GM19351 (cell line): ENCODE measurements around the gene COL5A2.

Source experiments
- ATAC-seq: cut with Tn5 transposase; IDR thresholded peaks from one replicate; pipeline ENCODE4 v1.9.1; 2021; ENCODE audit warnings: mild to moderate bottlenecking, moderate library complexity; ENCODE audit not compliant: unreplicated experiment

COL5A2 gene

GRCh38 chr2:189179570-189179950 lies at the start of gene COL5A2:
Gene COL5A2, minus strand, starts transcription at chr2:189179761. Its CDS starts 157 bp downstream, at chr2:189179604.
- ATAC-seq, result no peak

GRCh38 chr2:189226017-189226416 lies 46.5 kb upstream of the COL5A2 start:
- ATAC-seq, result no peak

GRCh38 chr2:189225032-189225431 lies 45.5 kb upstream of the COL5A2 start:
- ATAC-seq, result no peak

DNA sequence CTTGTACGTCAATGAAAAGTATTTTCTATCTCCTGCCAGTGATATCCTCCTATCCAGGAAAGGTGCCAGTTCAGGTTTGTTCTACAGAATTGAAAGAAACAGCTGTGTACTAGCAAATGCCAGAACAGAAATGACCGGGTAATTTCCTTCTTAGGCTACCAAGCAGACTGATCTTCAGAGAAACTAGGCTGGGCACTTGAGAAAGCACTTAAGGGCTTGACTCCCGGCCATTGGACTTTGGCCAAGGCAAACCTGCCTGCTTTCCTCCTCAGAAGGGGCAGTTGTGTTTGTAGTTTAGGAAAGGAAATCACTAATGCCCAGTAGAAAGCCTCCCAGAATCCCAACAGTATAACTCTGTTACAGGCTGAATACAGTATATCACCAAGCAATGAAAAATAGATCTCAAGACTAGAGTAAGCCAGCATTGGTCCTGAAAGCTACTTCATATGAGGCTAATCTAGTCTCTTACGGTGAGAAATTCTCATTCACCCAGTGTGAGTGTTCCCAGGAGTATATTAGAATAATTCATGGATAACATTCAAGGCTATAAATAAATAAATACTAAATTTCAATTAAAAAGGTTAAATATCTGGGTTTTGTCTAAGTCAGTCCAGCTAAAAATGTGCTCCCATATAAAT lies 43.0 kb upstream of the COL5A2 start:
- ATAC-seq, result no peak

DNA sequence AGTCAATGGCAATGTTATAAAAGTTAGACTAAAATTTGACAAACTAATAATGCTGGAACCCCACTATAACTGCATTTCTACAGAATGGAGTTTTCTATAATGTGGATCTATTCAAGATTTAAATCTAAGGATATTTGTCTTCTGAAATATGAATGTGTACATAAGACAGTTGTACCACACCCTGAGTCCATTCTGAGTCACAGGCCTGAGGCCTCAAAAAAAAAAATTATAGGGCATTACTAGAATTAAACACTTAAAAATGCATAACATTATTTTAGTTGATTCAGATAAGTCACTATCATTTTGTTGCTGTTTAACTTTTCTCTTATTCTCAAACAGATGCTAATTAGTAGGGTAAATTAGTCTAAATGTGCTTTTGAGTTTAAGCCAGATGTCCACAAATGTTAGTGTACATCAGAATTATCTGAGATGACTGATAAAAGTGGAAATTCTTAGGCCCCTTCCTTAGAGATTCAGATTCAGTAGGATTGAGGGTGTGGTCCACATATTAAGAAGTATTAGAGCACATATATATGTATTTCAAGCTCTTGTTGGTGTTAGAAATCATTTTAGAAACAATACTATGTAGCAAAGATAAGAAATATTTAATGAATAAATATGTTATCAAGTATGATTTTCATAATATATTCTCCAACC lies 42.4 kb upstream of the COL5A2 start:
- no peak for ATAC-seq

DNA sequence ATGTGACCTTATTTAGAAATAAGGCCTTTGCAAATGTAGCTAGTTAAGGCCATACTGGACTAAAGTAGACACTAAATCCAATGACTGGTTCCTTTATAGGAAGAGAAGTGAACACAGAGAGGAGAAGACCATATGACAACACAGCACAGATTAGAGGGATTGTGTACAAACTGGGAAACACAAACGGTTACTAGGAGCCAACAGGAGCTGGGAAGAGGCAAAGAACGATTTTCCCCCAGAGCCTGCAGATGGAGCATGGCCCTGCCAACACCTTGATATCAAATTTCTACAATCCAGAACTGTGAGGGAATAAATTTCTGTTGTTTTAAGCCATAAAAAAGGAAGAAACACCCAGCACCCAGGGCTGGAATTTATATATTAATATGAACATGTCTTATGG lies 38.7 kb upstream of the COL5A2 start:
- no peak for ATAC-seq

GRCh38 chr2:189217541-189217940 lies 38.0 kb upstream of the COL5A2 start:
- no peak for ATAC-seq

- ATAC-seq, result no peak
These were observed 37.5 kb upstream of the COL5A2 start for GRCh38 chr2:189217051-189217450.

DNA sequence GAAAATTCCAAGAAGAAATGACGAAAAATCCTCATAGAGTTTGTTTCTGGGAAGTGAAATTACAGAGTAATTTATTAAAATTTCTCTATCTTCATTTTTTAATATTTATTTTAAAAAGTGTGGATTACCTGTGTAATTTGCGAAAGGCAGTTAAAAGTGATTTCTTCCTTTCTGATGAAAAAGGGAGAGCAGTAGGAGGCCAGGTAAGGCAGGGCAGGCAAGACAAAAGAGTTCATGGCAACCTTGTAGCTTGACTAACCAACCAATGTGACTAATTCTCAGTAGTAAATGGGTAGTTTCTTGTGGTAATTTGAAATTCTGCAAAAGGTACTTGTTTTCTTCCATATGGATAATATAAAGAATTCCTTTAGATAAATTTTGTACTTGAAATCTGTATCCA lies 34.9 kb upstream of the COL5A2 start:
- no peak for ATAC-seq

GRCh38 chr2:189213250-189213649 lies 33.7 kb upstream of the COL5A2 start:
- no peak for ATAC-seq

- ATAC-seq, result no peak
These were observed 30.9 kb upstream of the COL5A2 start for GRCh38 chr2:189210250-189211087.

GRCh38 chr2:189208254-189208653 lies 28.7 kb upstream of the COL5A2 start:
- ATAC-seq, result no peak

DNA sequence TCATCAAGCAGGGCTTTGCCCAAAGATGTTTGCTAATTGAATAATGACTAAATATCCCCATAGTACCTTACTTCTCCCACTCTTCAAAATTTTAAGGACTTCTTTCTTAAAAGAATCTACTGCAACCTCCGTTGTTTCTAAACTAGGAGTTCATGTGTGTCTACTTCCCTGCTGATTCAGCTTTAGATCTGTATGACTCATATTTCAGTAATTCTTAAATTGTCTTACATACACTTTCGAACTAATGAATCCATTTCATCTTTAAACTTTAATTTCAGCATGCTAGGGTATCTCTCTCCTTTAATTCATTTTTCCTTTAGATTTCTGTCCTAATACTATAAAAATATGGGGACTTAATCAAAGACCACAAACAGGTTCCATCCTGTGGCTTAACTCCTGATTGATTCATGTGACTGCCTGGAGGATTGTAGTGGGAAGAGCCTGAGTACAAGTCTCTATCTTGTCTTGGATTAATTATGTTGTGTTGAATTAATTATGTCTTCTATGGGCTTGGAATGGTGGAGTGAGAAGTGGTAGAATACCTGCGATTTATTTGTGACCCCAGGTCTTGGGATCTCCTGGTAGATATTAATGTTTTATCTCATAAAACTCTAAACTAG lies 24.9 kb upstream of the COL5A2 start:
- no peak for ATAC-seq

DNA sequence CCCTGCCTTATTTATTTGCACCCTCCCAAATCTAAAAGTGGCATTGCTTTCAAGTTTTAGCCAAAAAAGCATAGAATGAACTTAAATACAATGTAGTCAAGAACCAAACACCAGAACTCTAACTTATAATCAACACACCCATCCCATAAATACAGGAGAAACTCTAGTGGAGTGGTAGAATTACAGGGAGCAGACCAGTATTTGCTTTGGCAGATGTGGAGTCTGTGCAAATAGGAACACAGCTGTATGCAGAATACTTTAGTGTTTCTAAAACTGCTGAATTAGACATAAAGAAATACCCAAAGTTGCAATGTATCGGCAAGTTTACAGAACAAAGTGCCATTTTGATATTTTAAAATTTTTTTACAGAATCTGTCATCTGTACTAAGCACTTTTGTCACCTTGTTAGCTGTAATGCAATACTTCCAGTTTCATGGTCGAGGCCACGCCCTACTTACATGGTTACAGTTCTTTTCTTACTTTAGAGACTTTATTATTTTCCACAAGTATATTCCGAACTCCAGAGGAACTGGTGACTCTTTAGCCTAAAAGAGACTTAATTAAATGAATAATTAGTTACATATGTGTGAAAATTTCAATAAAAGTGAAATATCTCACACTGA lies 23.7 kb upstream of the COL5A2 start:
- no peak for ATAC-seq

GRCh38 chr2:189199797-189200196 lies 20.2 kb upstream of the COL5A2 start:
- ATAC-seq, result no peak

DNA sequence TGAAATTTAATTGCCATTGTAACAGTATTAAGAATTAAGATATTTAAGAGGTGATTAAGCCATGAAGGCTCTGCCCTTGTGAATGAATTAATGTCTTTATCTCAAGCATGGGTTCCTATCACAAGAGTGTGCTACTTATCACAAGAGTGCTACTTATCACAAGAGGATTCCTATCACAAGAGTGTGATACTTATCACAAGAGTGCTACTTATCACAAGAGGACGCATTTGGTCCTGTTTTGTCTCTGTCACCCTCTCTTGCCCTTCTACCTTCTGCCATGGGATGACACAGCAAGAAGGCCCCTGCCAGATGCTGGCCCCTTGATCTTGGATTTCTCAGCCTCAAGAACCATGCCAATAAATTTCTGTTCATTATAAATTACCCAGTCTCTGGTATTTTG lies 13.2 kb upstream of the COL5A2 start:
- no peak for ATAC-seq

GRCh38 chr2:189191766-189192165 lies 12.2 kb upstream of the COL5A2 start:
- no peak for ATAC-seq

- no peak for ATAC-seq
These were observed 11.1 kb upstream of the COL5A2 start for GRCh38 chr2:189190685-189191084.

- no peak for ATAC-seq
These were observed 8.7 kb upstream of the COL5A2 start for GRCh38 chr2:189188115-189188805.

- no peak for ATAC-seq
These were observed 3.6 kb upstream of the COL5A2 start for GRCh38 chr2:189183170-189183569.
